ENCODE measurements around the gene KMT2D. TPM values are rescaled to one million over a fixed set of nuclear protein-coding genes. Genes with fewer than 3 reads are reported as not detected.

Gene KMT2D
- total and polyA plus RNA-seq, 8 donors = 52.7 to 110 (median 70.3) TPM

- DNase-seq (no peak), ATAC-seq (no peak)
- intact Hi-C loops (cut with DNase I) = loop anchor here in 1 of 2 donors (5.0 to 10.0 kb wide), 2 partner anchors 33 to 146 kb away; no protein-coding TSS in a partner anchor
- Histone ChIP-seq H3K27ac (no peak overlapping the region), H3K27me3 (peaks cover 50 to 58% of the 10 kb centered on the region in 2 donors), H3K4me3 (no peak overlapping the region), H3K36me3 (no peaks in the 10 kb centered on the region), H3K9me3 (no peaks in the 10 kb centered on the region), H3K4me1 (peaks cover 16 to 62% of the 10 kb centered on the region in 2 donors)
- TF ChIP-seq, protein P1, sequence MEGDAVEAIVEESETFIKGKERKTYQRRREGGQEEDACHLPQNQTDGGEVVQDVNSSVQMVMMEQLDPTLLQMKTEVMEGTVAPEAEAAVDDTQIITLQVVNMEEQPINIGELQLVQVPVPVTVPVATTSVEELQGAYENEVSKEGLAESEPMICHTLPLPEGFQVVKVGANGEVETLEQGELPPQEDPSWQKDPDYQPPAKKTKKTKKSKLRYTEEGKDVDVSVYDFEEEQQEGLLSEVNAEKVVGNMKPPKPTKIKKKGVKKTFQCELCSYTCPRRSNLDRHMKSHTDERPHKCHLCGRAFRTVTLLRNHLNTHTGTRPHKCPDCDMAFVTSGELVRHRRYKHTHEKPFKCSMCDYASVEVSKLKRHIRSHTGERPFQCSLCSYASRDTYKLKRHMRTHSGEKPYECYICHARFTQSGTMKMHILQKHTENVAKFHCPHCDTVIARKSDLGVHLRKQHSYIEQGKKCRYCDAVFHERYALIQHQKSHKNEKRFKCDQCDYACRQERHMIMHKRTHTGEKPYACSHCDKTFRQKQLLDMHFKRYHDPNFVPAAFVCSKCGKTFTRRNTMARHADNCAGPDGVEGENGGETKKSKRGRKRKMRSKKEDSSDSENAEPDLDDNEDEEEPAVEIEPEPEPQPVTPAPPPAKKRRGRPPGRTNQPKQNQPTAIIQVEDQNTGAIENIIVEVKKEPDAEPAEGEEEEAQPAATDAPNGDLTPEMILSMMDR (IDR thresholded peaks at IDR 0.05) = no peak
Observed at GRCh38 chr12:49088932-49089330, 28.3 kb upstream of the KMT2D start.

DNA sequence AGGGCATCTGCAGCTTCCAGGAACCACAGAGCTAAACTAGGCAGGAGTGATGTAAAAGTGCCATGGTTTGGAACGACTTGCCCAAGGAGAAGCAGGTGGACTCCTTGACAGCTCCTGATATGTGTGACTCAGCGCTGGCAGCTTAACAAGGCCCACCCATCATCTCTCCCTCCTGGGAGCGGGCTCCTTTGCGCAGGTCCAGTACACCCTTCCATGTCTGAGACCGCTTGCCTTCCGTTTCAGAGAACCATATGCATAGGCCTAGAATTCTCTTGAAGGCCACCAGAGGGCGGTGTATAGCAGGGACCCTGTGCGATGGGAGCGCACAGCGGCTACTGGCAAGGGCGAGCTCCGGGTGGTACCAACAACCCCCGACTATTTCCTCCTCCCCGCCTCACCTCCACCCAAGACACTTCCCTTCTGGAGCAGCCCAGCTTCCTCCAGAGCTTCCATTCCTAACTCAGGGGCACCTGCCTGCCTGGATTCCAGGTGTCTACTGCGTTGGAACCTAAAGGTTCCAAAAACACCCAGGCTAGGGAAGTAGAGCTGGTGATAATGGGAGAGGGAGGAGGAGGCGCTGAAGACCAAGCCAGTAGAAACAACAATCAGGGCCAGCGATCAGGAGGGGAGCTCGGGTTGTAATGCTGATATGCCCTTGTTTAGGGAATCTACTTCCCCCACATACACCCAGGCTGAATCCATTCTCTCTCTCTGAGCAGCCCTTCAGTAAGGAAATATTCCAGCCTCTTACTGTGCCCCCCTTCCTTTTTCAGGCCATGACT, 27.7 kb upstream of the KMT2D start:
- no peaks in the 10 kb centered on the region for H3K36me3 ChIP-seq
- no peak overlapping the region for H3K27ac ChIP-seq
- intact Hi-C loops (cut with DNase I) = loop anchor here in 1 of 2 donors (5.0 to 10.0 kb wide), 2 partner anchors 34 to 146 kb away; no protein-coding TSS in a partner anchor
- H3K4me3 ChIP-seq = no peak overlapping the region
- H3K4me1 ChIP-seq = peaks cover 13 to 56% of the 10 kb centered on the region in 2 donors
- H3K27me3 ChIP-seq = peaks cover 44 to 52% of the 10 kb centered on the region in 2 donors
- no peaks in the 10 kb centered on the region for H3K9me3 ChIP-seq
- TF ChIP-seq, protein P1 (IDR thresholded peaks at IDR 0.05) = peak; percentile 91 to 93
- ATAC-seq (peak; percentile 97), DNase-seq (peak; percentile 77 to 91 (median 84))

DNA sequence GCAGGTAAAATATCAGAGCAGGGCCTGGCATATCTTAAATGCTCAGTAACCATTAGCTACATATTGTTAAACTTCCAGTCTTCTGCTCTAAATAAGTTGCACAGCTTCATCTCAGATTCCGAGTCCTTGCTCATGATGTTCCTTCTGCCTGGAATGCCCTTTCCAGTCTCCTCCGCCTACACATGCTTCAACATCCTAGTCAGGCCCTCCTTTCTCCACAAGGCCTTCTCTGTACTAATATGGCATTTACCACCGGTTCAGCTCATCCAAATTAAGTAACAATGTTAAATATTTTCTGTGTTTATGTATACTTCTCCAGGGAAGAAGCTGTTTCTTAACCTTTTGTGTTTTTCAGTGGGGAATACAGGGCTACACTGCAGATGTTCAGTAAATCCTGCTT, 25.5 kb upstream of the KMT2D start:
- ATAC-seq (no peak), DNase-seq (no peak)
- Histone ChIP-seq H3K4me3 (no peak overlapping the region), H3K4me1 (peaks cover 9 to 34% of the 10 kb centered on the region in 2 donors), H3K27ac (no peak overlapping the region), H3K9me3 (no peaks in the 10 kb centered on the region), H3K27me3 (peaks cover 22 to 30% of the 10 kb centered on the region in 2 donors), H3K36me3 (no peaks in the 10 kb centered on the region)
- intact Hi-C loops (cut with DNase I) = loop anchor here in 1 of 2 donors (5.0 to 10.0 kb wide), 2 partner anchors 36 to 149 kb away; no protein-coding TSS in a partner anchor
- TF ChIP-seq, protein P1 (IDR thresholded peaks at IDR 0.05) = no peak

DNA sequence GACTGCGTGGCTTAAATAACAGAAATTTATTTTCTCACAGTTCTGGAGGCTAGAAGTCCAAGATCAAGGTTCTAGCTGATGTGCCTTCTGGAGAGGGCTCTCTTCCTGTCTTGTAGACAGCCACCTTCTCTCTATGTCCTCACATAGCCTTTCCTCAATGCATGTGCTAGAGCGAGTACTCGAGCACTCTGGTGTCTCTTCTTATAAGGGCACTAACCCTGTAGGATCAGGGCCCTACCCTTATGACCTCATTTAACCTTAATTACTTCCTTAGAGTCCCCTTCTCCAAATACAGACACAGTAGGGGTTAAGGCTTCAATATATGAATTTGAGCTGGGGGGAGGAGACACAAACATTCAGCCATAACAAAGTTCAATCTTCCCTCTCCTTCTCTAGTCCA, 23.8 kb upstream of the KMT2D start:
- ATAC-seq (no peak), DNase-seq (no peak)
- no peaks in the 10 kb centered on the region for H3K36me3 ChIP-seq
- no peak overlapping the region for H3K4me3 ChIP-seq
- intact Hi-C loops (cut with DNase I) = loop anchor here in 1 of 2 donors (10.0 kb wide), 1 partner anchor 150 kb away; no protein-coding TSS in a partner anchor
- H3K27me3 ChIP-seq = peaks cover 7 to 13% of the 10 kb centered on the region in 2 donors
- no peak overlapping the region for H3K27ac ChIP-seq
- TF ChIP-seq, protein P1 (IDR thresholded peaks at IDR 0.05) = no peak
- peaks cover 0 to 17% of the 10 kb centered on the region in 2 donors for H3K4me1 ChIP-seq
- H3K9me3 ChIP-seq = no peaks in the 10 kb centered on the region

GRCh38 chr12:49079793-49080192, 19.2 kb upstream of the KMT2D start:
- no peak for DNase-seq
- no peaks in the 10 kb centered on the region for H3K9me3 ChIP-seq
- TF ChIP-seq, protein P1 (IDR thresholded peaks at IDR 0.05) = no peak
- no peak overlapping the region for H3K4me3 ChIP-seq
- no peak overlapping the region for H3K27ac ChIP-seq
- intact Hi-C loops (cut with DNase I) = loop anchor here in 1 of 2 donors (10.0 kb wide), 1 partner anchor 155 kb away; no protein-coding TSS in a partner anchor
- no peaks in the 10 kb centered on the region for H3K4me1 ChIP-seq
- H3K27me3 ChIP-seq = no peaks in the 10 kb centered on the region
- ATAC-seq = no peak
- no peaks in the 10 kb centered on the region for H3K36me3 ChIP-seq
